ENCODE data around the gene PDZK1IP1. TPM values are rescaled to one million over a fixed set of nuclear protein-coding genes. Genes with fewer than 3 reads are reported as not detected.

Gene PDZK1IP1
- total and polyA plus RNA-seq, 4 donors: 0.75 to 2.2 (median 0.98) TPM

- peak overlapping the region in 1 of 2 donors; percentile 12 for H3K27ac ChIP-seq (ENCODE audit: low read depth in 1 of 2, low read length in 2 of 2)
- H3K4me1 ChIP-seq (ENCODE audit: control insufficient read depth in 4 of 4, insufficient read depth in 4 of 4, low read length in 3 of 4): peaks cover 0 to 8% (median 4%) of the 10 kb centered on the region in 4 donors
- H3K9me3 ChIP-seq (ENCODE audit: control insufficient read depth in 4 of 4, low read length in 3 of 4): no peaks in the 10 kb centered on the region
- no peaks in the 10 kb centered on the region for H3K36me3 ChIP-seq (ENCODE audit: control insufficient read depth in 4 of 4, insufficient read depth in 3 of 4, low read depth in 1 of 4, low read length in 3 of 4)
- no peak for TF ChIP-seq CTCF (IDR thresholded peaks at IDR 0.05; ENCODE audit: low read depth, low read length, missing input control)
- TF ChIP-seq FOXA2 (IDR thresholded peaks at IDR 0.05): no peak
- no peak for TF ChIP-seq JUND (IDR thresholded peaks at IDR 0.05)
- TF ChIP-seq NR2F2 (IDR thresholded peaks at IDR 0.05): no peak
- TF ChIP-seq REST (IDR thresholded peaks at IDR 0.05): no peak
- no peak overlapping the region for H3K4me3 ChIP-seq (ENCODE audit: low read depth in 1 of 3, low read length in 3 of 3)
- no peak overlapping the region for H3K9ac ChIP-seq (ENCODE audit: low read depth in 1 of 2, low read length in 2 of 2)
- 84% methylated on average over 4 of the region's 4 CpGs for WGBS
- peaks cover 0 to 11% (median 4%) of the 10 kb centered on the region in 4 donors for H3K27me3 ChIP-seq (ENCODE audit: control insufficient read depth in 4 of 4, insufficient read depth in 4 of 4, low read length in 3 of 4)
- no peak for DNase-seq (ENCODE audit: low spot score)
Measured at GRCh38 chr1:47235806-47236205, 46.0 kb upstream of the PDZK1IP1 start.

- TF ChIP-seq FOXA1 (IDR thresholded peaks at IDR 0.05): no peak
- TF ChIP-seq MAX (IDR thresholded peaks at IDR 0.05): no peak
- no peak for TF ChIP-seq RAD21 (IDR thresholded peaks at IDR 0.05)
- no peak for TF ChIP-seq YY1 (IDR thresholded peaks at IDR 0.05)
- TF ChIP-seq FOXA2 (IDR thresholded peaks at IDR 0.05): no peak
- TF ChIP-seq JUND (IDR thresholded peaks at IDR 0.05): no peak
- no peak for TF ChIP-seq NR2F2 (IDR thresholded peaks at IDR 0.05)
- no peak for TF ChIP-seq CTCF (IDR thresholded peaks at IDR 0.05; ENCODE audit: low read depth, low read length, missing input control)
- TF ChIP-seq RXRA (IDR thresholded peaks at IDR 0.05): no peak
- no peak for TF ChIP-seq GABPA (IDR thresholded peaks at IDR 0.05 in 1 of 2, conservative IDR thresholded peaks at IDR 0.05 in 1 of 2)
- TF ChIP-seq HNF4A (conservative IDR thresholded peaks at IDR 0.05): no peak
- no peak for TF ChIP-seq ATF3 (IDR thresholded peaks at IDR 0.05)
- TF ChIP-seq ZBTB33 (IDR thresholded peaks at IDR 0.05): no peak
- no peak for TF ChIP-seq REST (IDR thresholded peaks at IDR 0.05)
- no peak for TF ChIP-seq TAF1 (conservative IDR thresholded peaks at IDR 0.05)
- no peak for TF ChIP-seq EGR1 (IDR thresholded peaks at IDR 0.05; ENCODE audit: low read depth in 2 of 2)
- TF ChIP-seq SP1 (IDR thresholded peaks at IDR 0.05): no peak
- TF ChIP-seq HNF4G (IDR thresholded peaks at IDR 0.05): no peak
- 34% methylated on average over 21 of the region's 21 CpGs for WGBS
- Histone ChIP-seq H3K36me3 (ENCODE audit: control insufficient read depth in 4 of 4, insufficient read depth in 3 of 4, low read depth in 1 of 4, low read length in 3 of 4) (no peaks in the 10 kb centered on the region), H3K9me3 (ENCODE audit: control insufficient read depth in 4 of 4, low read length in 3 of 4) (peaks cover 0 to 1% (median 0%) of the 10 kb centered on the region in 4 donors), H3K9ac (ENCODE audit: low read depth in 1 of 2, low read length in 2 of 2) (no peak overlapping the region), H3K4me3 (ENCODE audit: low read depth in 1 of 3, low read length in 3 of 3) (no peak overlapping the region), H3K4me1 (ENCODE audit: control insufficient read depth in 4 of 4, insufficient read depth in 4 of 4, low read length in 3 of 4) (peaks cover 0 to 8% (median 4%) of the 10 kb centered on the region in 4 donors), H3K27me3 (ENCODE audit: control insufficient read depth in 4 of 4, insufficient read depth in 4 of 4, low read length in 3 of 4) (peaks cover 0 to 15% (median 6%) of the 10 kb centered on the region in 4 donors), H3K27ac (ENCODE audit: low read depth in 1 of 2, low read length in 2 of 2) (peak overlapping the region in 1 of 2 donors; percentile 12)
- peak; percentile 61 for DNase-seq (ENCODE audit: low spot score)
Measured at GRCh38 chr1:47235241-47235681, 45.4 kb upstream of the PDZK1IP1 start.
